ENCODE results near the gene CLRN3.

The CLRN3 gene

GRCh38 chr10:127892743-127893142, at the start of gene CLRN3:
Gene CLRN3, minus strand, starts transcription at chr10:127892941. Its CDS starts 157 bp downstream, at chr10:127892784.
- no peak for DNase-seq

DNA sequence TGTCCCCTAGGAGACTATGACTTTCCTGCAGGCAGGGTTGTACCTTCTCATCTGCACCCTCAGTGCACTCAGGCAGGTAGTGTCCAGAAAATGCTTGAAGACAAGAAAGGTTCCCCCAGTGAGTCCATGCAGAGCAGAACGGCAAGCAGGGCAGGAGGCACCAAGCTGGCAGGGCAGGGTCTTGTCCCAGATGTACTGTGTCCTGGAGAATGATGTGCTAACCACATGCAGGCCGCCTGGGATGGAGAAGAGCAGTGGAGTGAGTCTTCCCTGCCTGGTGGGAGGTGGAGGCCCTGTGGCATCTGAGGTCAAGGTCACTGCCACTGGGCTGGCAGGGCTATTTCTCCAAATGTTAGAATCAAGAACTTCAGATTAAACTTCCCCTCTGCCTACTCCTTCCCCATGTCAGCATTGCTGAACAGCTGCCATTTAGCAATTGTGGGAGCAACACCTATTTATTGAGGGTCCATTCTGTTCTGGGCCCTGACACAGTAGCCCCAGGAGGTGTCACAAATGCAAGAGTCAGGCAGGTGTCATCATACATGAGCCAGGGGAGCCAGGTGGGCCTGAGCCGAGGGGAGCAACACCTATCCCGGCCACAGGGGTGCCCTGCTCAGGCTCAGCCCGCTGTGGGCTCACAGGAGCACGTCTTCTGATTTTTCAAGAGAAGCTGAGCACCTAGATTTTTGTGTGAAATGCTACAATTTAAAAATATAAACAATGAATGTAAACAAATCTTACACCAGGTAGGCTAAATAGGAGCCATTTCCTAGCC, 48.3 kb upstream of the CLRN3 start:
- no peak for DNase-seq

GRCh38 chr10:127939786-127940330, 47.1 kb upstream of the CLRN3 start:
- no peak for DNase-seq

DNA sequence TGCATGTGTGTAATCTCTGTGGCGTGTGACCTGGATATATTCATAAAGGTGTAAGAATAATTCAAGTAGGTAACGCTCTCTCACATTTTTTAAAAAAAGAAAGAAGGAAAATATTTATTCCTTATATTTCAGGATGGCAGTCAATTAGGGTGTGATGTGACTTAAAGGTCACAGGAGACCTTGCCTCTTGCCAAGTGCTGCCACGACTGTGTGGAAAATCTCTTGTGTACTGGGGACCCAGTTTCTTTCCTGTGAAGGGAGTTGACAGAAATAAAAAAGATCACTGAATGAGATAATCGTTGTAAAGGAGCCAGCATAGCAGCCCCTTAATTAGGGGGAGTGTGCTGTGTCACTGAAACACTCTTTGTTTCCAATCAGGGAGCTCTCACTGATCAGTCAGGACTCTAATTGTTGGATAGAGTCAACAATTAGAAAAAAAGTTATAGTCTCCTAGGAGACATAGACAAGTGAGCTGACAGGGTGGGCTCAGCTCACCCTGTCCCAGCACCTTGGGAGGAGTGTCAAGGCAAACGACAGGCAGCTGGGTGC, 45.2 kb upstream of the CLRN3 start:
- DNase-seq: no peak

DNA sequence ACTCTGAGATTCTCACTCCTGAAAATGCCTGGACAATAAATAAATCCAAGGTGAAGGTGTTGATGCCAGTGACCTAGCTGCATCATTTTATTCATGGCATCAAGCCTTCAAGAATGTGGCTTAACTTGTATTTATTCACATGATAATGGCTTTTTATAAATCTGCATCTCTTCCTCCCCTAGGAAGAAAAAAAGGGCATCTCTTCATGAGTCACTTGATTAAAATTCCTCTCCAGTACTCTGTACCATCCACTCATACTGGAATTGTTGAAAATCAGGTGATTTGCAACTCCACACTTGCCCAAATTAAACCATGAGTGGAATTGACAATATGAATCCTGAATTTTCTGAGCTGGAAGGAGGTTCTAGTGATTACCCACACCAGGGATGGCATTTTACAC, 44.3 kb upstream of the CLRN3 start:
- DNase-seq: no peak

- DNase-seq: no peak
These were observed 42.4 kb upstream of the CLRN3 start for GRCh38 chr10:127935071-127935561.

DNA sequence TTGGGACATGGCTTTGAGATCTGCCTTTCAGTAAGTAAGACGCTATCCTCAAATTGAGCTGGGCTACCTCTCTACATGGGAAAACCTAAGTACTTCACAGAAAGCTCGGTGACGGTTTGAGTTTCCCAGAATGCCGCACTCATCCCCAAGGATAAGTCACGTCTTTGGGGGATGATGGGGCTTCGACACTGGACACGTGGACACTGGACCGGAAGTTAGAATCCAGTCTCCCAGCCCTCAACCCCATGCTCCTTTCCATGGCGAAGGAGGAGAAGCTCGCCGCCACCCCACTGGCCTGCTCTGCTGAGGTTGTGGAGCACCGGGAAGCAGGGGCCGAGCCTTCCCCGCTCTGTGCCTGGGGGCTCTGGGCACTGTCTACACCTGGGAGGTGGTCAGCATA, 41.6 kb upstream of the CLRN3 start:
- DNase-seq: no peak

DNA sequence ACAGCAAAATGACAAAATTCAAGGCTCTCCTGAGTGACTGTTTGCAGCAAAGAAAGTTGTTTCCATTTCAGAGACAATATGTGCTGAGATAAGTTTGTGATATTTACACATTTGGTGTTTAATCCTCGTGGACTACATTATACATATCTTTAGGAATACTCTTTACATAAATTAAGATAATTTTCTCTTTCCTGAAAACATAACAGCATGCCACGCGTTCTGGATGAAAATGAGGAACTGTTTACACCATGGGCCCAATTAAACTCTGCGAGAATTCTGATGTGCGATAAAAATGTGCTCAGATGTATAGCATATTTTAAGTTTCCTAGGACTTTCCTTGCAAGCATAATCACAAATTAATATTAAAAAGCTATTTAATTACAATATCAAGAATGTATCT, 40.5 kb upstream of the CLRN3 start:
- no peak for DNase-seq

DNA sequence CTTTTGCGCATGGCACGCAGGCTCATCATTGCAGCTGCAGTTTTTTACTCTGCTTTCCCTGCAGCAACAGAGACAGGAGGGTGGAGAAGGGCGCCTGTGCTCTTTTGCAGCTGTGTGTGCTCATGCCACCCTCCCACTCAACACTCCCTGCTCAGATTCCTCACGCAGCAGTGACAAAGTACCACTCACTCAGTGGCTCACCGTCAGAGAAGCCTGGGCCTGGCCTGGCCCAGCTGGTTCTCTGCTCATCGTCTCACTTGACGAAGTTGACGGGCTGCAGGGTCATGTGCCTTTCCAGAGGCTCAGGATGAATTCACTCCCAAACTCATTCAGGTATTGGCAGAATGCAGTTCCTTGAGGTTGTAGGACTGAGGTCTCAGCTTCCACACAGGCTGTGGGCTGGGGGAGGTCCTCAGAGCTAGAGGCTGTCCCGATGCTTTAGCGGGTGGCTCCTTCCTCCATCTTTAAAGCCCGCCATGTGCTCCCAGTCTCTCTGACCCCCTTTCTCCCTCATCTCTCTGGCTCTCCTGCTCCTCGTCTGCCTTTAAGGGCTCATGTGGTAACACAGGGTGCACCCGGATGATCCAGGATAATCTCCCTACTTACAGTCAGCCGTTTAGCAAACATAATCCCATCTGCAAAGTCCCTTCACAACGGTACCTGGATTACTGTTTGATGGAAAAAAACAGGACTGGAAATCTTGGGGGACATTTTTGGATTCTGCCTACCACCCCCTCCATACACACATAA, 40.0 kb upstream of the CLRN3 start:
- no peak for DNase-seq

- no peak for DNase-seq
These were observed 35.5 kb upstream of the CLRN3 start for GRCh38 chr10:127928021-127928806.

- DNase-seq: no peak
These were observed 33.7 kb upstream of the CLRN3 start for GRCh38 chr10:127926455-127926854.

DNA sequence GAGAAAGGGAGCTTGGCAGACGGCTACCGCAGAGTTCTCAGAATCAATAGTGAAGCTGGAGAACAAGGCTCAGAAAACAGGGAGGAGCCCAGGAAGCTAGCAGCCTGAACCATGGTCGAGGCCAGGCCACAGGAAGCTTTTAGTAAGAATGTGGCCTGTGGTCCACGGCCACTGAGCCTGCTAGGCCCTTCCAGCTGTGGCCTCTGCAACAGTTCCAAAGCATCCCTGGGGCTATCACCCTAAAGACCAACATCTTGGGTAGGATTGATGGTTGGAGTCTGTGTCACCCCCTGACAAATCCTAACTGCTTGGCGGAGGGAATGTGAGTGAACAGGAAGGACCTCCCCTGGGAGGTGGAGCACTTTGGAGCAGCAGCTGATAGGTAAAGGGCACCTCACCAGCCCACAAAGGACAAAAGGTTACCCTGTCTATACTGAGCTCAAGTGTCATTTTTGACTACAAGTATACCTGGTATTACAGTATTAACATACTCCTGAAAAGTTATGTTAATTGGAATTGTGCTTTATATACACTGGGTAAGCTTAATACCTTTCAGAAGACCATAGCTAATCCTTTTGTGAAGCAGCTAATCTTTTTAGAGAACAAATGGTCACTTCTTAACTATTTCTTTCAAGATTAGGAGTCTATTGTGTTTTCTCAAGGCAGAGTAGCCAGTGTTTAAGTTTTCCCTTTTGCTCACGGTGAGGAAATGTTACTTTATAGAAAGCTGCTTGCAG, 32.9 kb upstream of the CLRN3 start:
- no peak for DNase-seq

GRCh38 chr10:127923646-127924045, 30.9 kb upstream of the CLRN3 start:
- no peak for DNase-seq

DNA sequence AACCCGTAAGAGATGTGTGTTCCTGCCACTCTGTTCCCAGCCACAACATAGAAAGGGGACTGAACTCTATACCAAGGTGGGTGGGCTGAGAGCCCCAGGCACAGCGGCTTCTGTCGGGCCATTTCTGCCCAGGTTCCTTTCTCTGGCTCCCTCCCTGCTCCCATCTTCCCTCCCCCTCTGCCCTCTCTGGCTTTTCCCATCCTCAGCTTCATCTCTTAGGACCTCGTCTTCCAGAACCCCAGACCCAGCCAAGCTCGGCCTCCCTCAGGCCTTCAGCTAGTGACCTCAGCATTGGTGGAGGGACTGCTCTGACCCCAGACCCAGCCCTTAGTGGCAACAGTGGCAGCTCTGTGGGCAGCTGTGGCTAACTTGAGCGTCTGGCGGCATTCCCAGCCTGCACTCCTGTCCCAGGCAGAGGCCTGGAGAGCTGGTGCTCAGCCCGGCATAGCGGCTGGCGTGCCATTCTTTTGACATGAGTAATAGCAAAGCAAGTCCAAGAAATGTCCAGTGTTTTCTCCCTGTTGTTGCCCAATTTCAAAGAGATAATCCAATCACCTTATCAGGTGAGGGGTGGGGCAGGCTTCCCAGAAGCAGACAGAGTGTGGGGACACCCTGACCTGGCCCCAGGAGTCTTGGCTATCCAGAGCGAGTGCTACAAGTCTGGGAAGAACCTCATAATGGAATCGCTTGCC, 30.1 kb upstream of the CLRN3 start:
- no peak for DNase-seq

- DNase-seq: no peak
These were observed 29.5 kb upstream of the CLRN3 start for GRCh38 chr10:127922206-127922605.

DNA sequence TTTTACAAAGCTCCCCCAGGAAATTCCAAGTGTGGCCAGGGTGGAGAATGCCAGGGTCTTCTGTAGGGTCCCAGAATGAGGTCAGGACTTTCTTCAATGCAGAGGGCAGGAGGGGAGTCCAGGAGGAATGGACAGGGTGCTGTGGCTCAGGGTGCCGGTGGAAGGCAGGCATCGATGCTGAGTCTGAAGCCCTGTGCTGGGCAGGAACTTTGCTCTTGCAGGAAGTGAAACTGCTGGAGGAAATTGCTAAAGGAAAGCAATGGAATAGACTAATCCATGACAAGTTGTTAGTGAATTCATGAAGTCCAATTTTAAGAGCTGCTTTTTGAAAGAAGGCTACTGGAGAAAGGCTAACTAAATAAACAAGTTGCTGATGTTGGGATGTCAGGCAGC, 29.0 kb upstream of the CLRN3 start:
- DNase-seq: no peak

DNA sequence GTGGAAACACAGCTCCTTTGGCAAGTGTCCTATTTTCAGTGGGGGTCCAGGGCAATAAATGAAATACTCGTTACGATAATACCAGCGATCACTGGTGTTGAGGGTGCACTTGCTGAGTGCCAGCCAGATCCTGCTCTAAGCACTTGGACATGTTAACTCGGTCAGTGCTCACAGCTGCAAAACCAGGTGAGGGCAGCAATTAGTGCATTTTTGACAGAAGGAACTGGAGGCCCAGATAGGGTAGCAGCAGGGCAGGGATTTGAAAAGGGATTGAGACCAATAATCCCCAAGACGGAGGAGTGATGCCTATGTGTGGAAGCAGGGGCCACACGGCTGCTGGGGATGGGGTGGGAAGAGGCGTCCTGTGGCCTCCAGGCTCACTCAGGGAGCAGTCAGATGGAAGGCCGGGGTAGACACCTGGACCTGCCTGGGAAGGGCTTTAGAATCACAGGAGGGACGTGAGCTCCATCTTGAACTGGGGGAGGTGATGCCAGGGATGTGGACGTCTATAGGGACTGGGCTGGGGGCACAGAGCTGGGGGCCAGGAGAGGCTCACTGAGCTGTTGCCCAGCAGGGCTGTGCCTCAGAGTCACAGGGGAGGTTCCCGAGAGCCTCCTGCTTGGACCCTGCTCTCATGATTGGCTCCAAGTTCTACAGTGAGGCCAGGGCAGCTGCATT, 28.5 kb upstream of the CLRN3 start:
- DNase-seq: no peak

DNA sequence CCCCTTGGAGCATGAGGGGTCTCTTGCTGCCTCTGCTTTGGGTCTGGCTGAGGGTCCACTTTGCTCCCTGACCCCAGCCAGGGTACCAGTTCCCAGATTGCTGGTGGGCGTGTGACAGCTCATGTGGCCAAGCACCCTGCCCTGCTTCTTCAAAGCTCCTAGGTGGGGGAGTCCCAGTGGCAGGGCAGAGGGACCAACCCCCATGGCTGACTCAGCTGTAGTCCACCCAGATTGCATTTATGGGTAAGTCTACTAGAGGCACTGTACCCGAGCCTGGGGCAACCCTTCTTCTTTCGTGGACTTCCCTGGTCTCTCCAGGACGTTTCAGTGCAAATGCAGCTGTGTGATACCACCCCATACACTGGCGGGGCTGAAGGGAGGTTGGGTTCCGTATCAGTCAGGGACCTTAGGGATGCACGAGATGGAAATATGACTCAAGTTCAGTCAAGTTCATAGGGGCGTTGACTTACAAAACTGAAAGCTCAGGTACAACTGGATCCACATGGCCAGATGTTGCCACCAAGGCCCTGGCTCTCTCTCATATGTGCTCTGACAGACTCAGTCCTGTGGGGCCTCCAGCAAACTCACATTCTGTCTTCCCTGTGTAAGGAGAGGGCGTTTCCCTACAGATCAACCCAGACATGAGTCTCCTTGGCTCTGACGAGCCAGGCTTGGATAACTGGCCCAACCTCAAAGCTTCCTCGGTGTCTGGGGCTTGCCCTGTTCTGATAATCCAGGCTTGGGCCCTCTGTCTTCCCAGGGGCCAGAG, 27.7 kb upstream of the CLRN3 start:
- no peak for DNase-seq

DNA sequence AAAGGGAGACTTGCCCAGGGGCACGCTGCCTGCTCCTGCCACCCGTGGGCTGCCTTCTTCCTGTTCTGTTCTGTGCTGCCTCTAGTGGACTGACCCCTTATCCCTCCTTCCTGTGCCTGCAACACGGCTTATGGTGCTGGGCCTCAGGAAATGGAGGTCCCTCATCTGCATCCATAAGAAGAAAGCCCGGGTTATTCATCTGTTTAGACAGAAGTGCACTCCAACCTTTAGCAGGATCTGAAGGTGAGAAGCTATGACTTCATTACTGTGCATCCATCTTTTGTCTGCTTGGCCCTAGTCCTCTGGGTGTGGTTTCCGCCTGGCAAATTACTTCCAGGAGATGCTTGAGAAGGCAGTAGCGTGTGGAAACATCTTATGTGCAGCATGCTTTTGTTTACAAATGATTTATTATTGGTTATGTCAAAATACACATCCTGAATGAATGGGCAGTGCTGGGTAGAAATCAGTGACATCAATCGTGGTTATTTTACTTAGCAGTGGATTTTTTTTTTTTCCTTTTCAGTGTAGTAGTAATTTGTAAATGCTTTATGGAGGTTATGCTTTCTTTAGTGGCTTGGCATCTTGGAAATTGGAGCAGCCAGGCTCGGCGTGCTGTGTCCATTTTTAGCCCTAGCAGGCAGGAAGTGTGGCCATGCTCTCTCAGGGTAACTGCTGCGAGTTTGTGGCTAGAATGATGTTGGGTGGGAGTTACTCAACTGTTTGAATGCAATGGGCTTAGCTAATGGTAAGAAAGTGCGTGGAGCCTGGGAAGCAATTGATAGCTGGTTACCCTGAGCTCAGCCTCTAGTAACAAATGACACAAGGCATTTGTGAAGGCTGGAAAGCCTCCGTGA, 26.9 kb upstream of the CLRN3 start:
- DNase-seq: no peak

Measured in bone marrow (tissue), 2 donors.